BLaER1 (cell line): Measurements from ENCODE around the gene GPR162.

ENCODE experiments used
- H3K27ac ChIP-seq: shearing (Covaris generic); formaldehyde crosslinking; 2 replicates; pipeline ENCODE4 v1.8.1; 2022
- H3K27me3 ChIP-seq: shearing (Covaris generic); formaldehyde crosslinking; 2 replicates; pipeline ENCODE4 v1.8.1; 2022
- H3K36me3 ChIP-seq: shearing (Covaris generic); formaldehyde crosslinking; 2 replicates; pipeline ENCODE4 v1.8.1; 2022
- H3K4me1 ChIP-seq: shearing (Covaris generic); formaldehyde crosslinking; 2 replicates; pipeline ENCODE4 v1.8.1; 2022
- H3K4me2 ChIP-seq: shearing (Covaris generic); formaldehyde crosslinking; 2 replicates; pipeline ENCODE4 v1.8.1; 2022
- H3K4me3 ChIP-seq: shearing (Covaris generic); formaldehyde crosslinking; 2 replicates; pipeline ENCODE4 v1.8.1; 2022
- H3K9ac ChIP-seq: shearing (Covaris generic); formaldehyde crosslinking; 2 replicates; pipeline ENCODE4 v1.8.1; 2022
- H3K9me3 ChIP-seq: shearing (Covaris generic); formaldehyde crosslinking; 2 replicates; pipeline ENCODE4 v1.8.1; 2022
- H4K20me1 ChIP-seq: shearing (Covaris generic); formaldehyde crosslinking; 2 replicates; pipeline ENCODE4 v1.8.1; 2022
- Cebpa-rat ChIP-seq: shearing (Covaris generic); IDR thresholded peaks from 2 replicates; pipeline ENCODE4 v1.8.1; 2022

The GPR162 gene

GRCh38 chr12:6851921-6852650, 30.5 kb downstream of the GPR162 start, which contains the start of gene USP5:
TSS of gene USP5 (plus strand) at chr12:6852150. CDS start at chr12:6852180, 30 bp downstream.
- Histone ChIP-seq H3K9ac (peak within 1 kb of the TSS; percentile 83), H3K4me2 (peak within 1 kb of the TSS; percentile 94), H3K4me1 (peaks cover 41% of the 10 kb centered on the region), H3K27ac (peak within 1 kb of the TSS; percentile 85), H3K27me3 (no peaks in the 10 kb centered on the region), H3K4me3 (peak within 1 kb of the TSS; percentile 72), H3K9me3 (no peaks in the 10 kb centered on the region), H3K36me3 (peaks cover 55% of the 10 kb centered on the region), H4K20me1 (0 out of 2 replicates have a peak, but pooled peaks cover 16% of the 10 kb centered on the region)
- no peak for TF ChIP-seq Cebpa-rat

DNA sequence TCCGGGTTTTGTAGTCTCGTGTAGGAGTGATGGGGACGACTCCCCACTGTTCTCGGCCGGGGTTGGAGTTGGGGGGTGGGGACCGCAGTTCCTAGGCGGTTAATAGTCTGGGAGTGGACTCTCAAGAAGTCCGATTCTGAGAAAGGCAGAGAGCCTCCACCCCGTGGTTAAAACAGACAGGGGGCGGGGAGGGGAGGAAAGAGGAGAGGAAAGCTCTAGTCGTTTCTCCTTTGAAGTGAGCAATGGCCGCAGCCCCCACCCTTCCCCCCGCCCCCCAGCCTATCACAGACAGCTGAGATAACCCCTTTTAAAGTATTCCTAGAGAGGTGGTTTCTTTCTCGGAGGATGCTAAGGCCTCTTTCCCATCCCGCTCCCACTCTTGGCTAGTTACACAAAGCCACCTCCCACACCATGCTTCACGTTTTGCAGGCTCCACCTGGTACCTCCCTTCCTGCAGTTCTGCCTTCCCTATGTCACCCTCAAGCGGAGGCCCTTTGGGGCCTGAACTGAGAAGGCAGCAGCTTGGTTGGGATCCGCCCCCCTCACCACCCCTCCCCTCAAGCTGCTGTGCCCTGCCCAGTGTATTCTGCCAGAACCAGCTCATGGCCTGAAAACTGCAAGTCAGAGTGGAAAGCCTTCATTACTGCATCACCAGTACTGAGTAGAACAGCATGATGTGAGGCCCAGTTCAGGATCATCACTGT, 31.2 kb downstream of the GPR162 start:
- H3K27me3 ChIP-seq: no peaks in the 10 kb centered on the region
- H3K36me3 ChIP-seq: peaks cover 55% of the 10 kb centered on the region
- 0 out of 2 replicates have a peak, but pooled peaks cover 16% of the 10 kb centered on the region for H4K20me1 ChIP-seq
- H3K4me2 ChIP-seq: peak overlapping the region; percentile 94
- H3K9ac ChIP-seq: peak overlapping the region; percentile 77
- no peaks in the 10 kb centered on the region for H3K9me3 ChIP-seq
- peak overlapping the region; percentile 72 for H3K4me3 ChIP-seq
- peaks cover 41% of the 10 kb centered on the region for H3K4me1 ChIP-seq
- H3K27ac ChIP-seq: peak overlapping the region; percentile 48
- no peak for TF ChIP-seq Cebpa-rat

DNA sequence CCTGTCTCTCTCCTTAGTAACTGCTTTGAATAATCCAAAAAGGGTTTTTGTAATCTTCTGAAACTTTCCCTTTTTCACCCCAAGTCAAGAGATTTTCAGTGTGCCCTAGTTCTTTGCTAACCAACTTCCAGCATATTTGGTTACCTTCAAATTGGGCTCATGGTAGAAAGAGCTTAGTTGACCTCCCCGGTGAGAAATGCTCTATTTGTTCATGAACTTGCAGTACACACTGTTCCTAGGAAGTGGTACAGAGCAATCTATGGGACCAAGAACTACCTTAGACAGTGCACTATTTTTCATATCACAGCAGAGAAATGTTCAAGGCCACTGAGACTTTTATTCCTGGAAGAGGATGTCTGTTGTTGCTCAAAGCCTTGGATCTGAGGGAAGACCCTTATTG, 32.0 kb downstream of the GPR162 start:
- H3K36me3 ChIP-seq: peaks cover 55% of the 10 kb centered on the region
- H3K27me3 ChIP-seq: no peaks in the 10 kb centered on the region
- peak overlapping the region; percentile 72; the same call in 1 of the 2 replicates for H3K4me3 ChIP-seq
- no peaks in the 10 kb centered on the region for H3K9me3 ChIP-seq
- H3K9ac ChIP-seq: peak overlapping the region; percentile 77
- H3K4me2 ChIP-seq: peak overlapping the region; percentile 94
- H4K20me1 ChIP-seq: 0 out of 2 replicates have a peak, but pooled peaks cover 16% of the 10 kb centered on the region
- peaks cover 40% of the 10 kb centered on the region for H3K4me1 ChIP-seq
- H3K27ac ChIP-seq: peak overlapping the region; percentile 48
- TF ChIP-seq Cebpa-rat: no peak

DNA sequence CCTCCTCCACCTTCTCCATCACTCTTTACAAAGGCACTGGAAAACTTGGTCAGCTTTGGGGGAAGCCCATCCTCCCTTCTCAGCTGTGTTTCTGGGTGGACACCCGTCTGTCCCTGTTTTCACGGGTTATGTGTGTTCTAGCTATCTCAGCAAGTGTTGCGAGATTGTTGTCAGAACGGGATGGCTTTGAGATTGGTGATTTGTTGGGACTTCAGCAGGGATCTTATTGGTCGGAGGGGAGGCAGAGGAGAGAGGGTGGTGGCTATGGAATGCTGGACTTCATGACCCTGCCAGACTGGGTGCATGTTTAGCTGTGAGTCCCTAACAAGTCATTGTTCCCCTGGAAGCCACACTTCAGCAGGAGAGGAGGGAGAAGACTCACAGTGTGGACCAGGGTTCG, 32.4 kb downstream of the GPR162 start:
- H3K9ac ChIP-seq: peak overlapping the region; percentile 77; the same call in 1 of the 2 replicates
- no peaks in the 10 kb centered on the region for H3K27me3 ChIP-seq
- no peak overlapping the region for H3K27ac ChIP-seq
- peaks cover 35% of the 10 kb centered on the region for H3K4me1 ChIP-seq
- 0 out of 2 replicates have a peak, but pooled peaks cover 16% of the 10 kb centered on the region for H4K20me1 ChIP-seq
- H3K4me3 ChIP-seq: no peak overlapping the region
- H3K4me2 ChIP-seq: peak overlapping the region; percentile 94
- no peak for TF ChIP-seq Cebpa-rat
- H3K36me3 ChIP-seq: peaks cover 55% of the 10 kb centered on the region
- H3K9me3 ChIP-seq: no peaks in the 10 kb centered on the region

DNA sequence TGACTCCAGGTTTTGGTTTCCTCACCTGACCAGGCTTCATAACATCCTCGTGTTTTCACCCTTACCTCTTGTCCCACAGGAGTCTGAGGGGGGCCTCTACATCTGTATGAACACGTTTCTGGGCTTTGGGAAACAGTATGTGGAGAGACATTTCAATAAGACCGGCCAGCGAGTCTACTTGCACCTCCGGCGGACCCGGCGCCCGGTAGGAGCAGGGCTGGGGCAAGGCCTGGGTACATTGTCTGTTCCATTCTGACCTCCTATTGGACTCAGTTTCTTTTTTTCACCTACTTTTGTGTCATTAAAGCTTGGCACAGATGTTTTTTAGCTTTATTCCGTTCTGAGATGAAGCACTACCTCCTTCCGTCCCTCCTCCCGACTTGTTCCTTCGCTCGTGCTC, 33.7 kb downstream of the GPR162 start:
- H3K4me2 ChIP-seq: no peak overlapping the region
- 0 out of 2 replicates have a peak, but pooled peaks cover 16% of the 10 kb centered on the region for H4K20me1 ChIP-seq
- H3K4me1 ChIP-seq: peaks cover 23% of the 10 kb centered on the region
- no peak overlapping the region for H3K9ac ChIP-seq
- no peak for TF ChIP-seq Cebpa-rat
- H3K27ac ChIP-seq: no peak overlapping the region
- peaks cover 55% of the 10 kb centered on the region for H3K36me3 ChIP-seq
- no peaks in the 10 kb centered on the region for H3K9me3 ChIP-seq
- H3K27me3 ChIP-seq: no peaks in the 10 kb centered on the region
- no peak overlapping the region for H3K4me3 ChIP-seq

DNA sequence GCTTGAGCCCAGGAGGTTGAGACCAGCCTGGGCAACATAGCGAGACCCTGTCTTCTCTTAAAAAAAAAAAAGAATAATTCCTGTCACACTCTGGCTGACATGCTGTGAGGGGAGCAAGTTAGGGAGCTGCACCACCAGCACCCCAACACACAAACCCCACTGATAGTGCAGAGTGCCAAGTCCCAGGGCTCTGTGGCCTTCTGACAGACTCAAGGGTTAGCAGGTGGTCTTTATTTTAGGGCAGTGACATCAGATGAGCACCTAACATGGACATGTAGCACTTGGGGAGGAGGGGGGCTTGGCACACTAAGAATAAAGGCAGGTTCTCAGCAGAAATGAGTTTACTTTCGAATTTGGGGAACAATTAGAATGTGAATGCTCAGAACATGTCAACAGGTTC, 37.2 kb downstream of the GPR162 start:
- no peak overlapping the region for H3K9ac ChIP-seq
- H4K20me1 ChIP-seq: 0 out of 2 replicates have a peak, but pooled peaks cover 7% of the 10 kb centered on the region
- H3K4me1 ChIP-seq: peaks cover 6% of the 10 kb centered on the region
- peaks cover 90% of the 10 kb centered on the region for H3K36me3 ChIP-seq
- H3K9me3 ChIP-seq: no peaks in the 10 kb centered on the region
- H3K4me2 ChIP-seq: no peak overlapping the region
- H3K27me3 ChIP-seq: no peaks in the 10 kb centered on the region
- no peak overlapping the region for H3K27ac ChIP-seq
- no peak overlapping the region for H3K4me3 ChIP-seq
- no peak for TF ChIP-seq Cebpa-rat

DNA sequence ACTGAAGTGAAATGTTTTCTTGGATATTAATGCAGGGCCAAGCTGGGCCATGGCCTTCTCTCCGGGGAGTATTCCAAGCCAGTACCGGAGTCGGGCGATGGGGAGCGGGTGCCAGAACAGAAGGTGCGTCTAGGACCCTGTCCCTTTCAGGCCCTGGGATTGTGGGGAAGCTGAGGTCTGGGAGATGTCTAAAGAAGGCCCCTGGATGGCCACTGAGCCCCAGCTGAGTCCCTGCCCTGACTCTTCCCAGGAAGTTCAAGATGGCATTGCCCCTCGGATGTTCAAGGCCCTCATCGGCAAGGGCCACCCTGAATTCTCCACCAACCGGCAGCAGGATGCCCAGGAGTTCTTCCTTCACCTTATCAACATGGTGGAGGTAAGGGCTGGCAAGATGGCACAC, 38.5 kb downstream of the GPR162 start:
- TF ChIP-seq Cebpa-rat: no peak
- Histone ChIP-seq H3K4me1 (peaks cover 6% of the 10 kb centered on the region; the same call in 1 of the 2 replicates), H3K27me3 (no peaks in the 10 kb centered on the region), H3K36me3 (peaks cover 99% of the 10 kb centered on the region), H3K4me3 (no peak overlapping the region), H3K9ac (no peak overlapping the region), H3K27ac (no peak overlapping the region), H3K9me3 (no peaks in the 10 kb centered on the region), H4K20me1 (no peaks in the 10 kb centered on the region), H3K4me2 (no peak overlapping the region)

GRCh38 chr12:6860942-6861341, 39.3 kb downstream of the GPR162 start:
- Histone ChIP-seq H3K9ac (no peak overlapping the region), H4K20me1 (peaks cover 2% of the 10 kb centered on the region; the same call in 1 of the 2 replicates), H3K27me3 (no peaks in the 10 kb centered on the region), H3K4me1 (peaks cover 7% of the 10 kb centered on the region), H3K4me3 (no peak overlapping the region), H3K9me3 (no peaks in the 10 kb centered on the region), H3K27ac (no peak overlapping the region), H3K4me2 (no peak overlapping the region), H3K36me3 (peaks cover 99% of the 10 kb centered on the region)
- TF ChIP-seq Cebpa-rat: no peak

GRCh38 chr12:6861391-6861790, 39.8 kb downstream of the GPR162 start:
- H3K4me3 ChIP-seq: no peak overlapping the region
- TF ChIP-seq Cebpa-rat: no peak
- no peaks in the 10 kb centered on the region for H3K9me3 ChIP-seq
- H3K4me1 ChIP-seq: peaks cover 12% of the 10 kb centered on the region
- no peaks in the 10 kb centered on the region for H3K27me3 ChIP-seq
- no peak overlapping the region for H3K9ac ChIP-seq
- H3K27ac ChIP-seq: no peak overlapping the region
- peaks cover 99% of the 10 kb centered on the region for H3K36me3 ChIP-seq
- H3K4me2 ChIP-seq: no peak overlapping the region
- H4K20me1 ChIP-seq: peaks cover 6% of the 10 kb centered on the region; the same call in 1 of the 2 replicates

- Histone ChIP-seq H4K20me1 (peaks cover 14% of the 10 kb centered on the region), H3K36me3 (peaks cover 84% of the 10 kb centered on the region), H3K9me3 (no peaks in the 10 kb centered on the region), H3K4me2 (no peak overlapping the region), H3K9ac (no peak overlapping the region), H3K4me1 (peaks cover 19% of the 10 kb centered on the region), H3K4me3 (no peak overlapping the region), H3K27me3 (no peaks in the 10 kb centered on the region), H3K27ac (no peak overlapping the region)
- no peak for TF ChIP-seq Cebpa-rat
Measured at GRCh38 chr12:6863033-6863432, 41.4 kb downstream of the GPR162 start.
